Trophoblast cell (in vitro differentiated cells and primary cell): ENCODE results near the gene JAKMIP3.

Experiments used
- DNase-seq, 2 donors: peaks; one replicate each; pipeline ENCODE4 v3.0.0-alpha.2; 2016
- H2AFZ ChIP-seq: 2 replicates; pipeline ENCODE4 v1.6.1; 2013; ENCODE audit warnings: low read length, moderate library complexity, mild to moderate bottlenecking; ENCODE audit not compliant: insufficient read depth, poor library complexity
- H2AK5ac ChIP-seq: 2 replicates; pipeline ENCODE4 v1.6.1; 2013; ENCODE audit warnings: mild to moderate bottlenecking, low read length
- H2BK120ac ChIP-seq: 2 replicates; pipeline ENCODE4 v1.6.1; 2013; ENCODE audit warnings: low read length, mild to moderate bottlenecking, moderate library complexity; ENCODE audit not compliant: insufficient read depth, poor library complexity
- H2BK12ac ChIP-seq: 2 replicates; pipeline ENCODE4 v1.6.1; 2013; ENCODE audit warnings: mild to moderate bottlenecking, low read length, moderate library complexity
- H2BK5ac ChIP-seq: 2 replicates; pipeline ENCODE4 v1.6.1; 2013; ENCODE audit warnings: low read length, low read depth, moderate library complexity, mild to moderate bottlenecking; ENCODE audit not compliant: poor library complexity
- H3K14ac ChIP-seq: 2 replicates; pipeline ENCODE4 v1.6.1; 2013; ENCODE audit warnings: mild to moderate bottlenecking, low read length
- H3K18ac ChIP-seq: 2 replicates; pipeline ENCODE4 v1.6.1; 2013; ENCODE audit warnings: mild to moderate bottlenecking, low read length
- H3K23ac ChIP-seq: 2 replicates; pipeline ENCODE4 v1.6.1; 2013; ENCODE audit warnings: low read length
- H3K27ac ChIP-seq: 2 replicates; pipeline ENCODE4 v1.5.1; 2013; ENCODE audit warnings: low read depth, mild to moderate bottlenecking, inconsistent platforms, low read length, moderate library complexity
- H3K27me3 ChIP-seq: 2 replicates; pipeline ENCODE4 v1.6.1; 2013; ENCODE audit warnings: inconsistent platforms, mild to moderate bottlenecking, low read length, moderate library complexity; ENCODE audit not compliant: insufficient read depth
- H3K36me3 ChIP-seq, 2 experiments: 1 replicate in 1 of 2; 2 replicates in 1 of 2; pipeline ENCODE4 v1.6.1; 2013; ENCODE audit warnings: low read length in 2 of 2, mild to moderate bottlenecking in 2 of 2, moderate library complexity in 1 of 2; ENCODE audit not compliant: insufficient read depth in 2 of 2, control insufficient read depth in 1 of 2
- H3K4ac ChIP-seq: 2 replicates; pipeline ENCODE4 v1.6.1; 2013; ENCODE audit warnings: low read depth, mild to moderate bottlenecking, low read length, moderate library complexity
- H3K4me1 ChIP-seq, 2 experiments: 1 replicate in 1 of 2; 2 replicates in 1 of 2; pipeline ENCODE4 v1.6.1; 2013; ENCODE audit warnings: low read length in 2 of 2, mild to moderate bottlenecking in 2 of 2, moderate library complexity in 1 of 2; ENCODE audit not compliant: insufficient read depth in 2 of 2, control insufficient read depth in 1 of 2
- H3K4me2 ChIP-seq: 2 replicates; pipeline ENCODE4 v1.6.1; 2013; ENCODE audit warnings: inconsistent platforms, mild to moderate bottlenecking, low read length, moderate library complexity
- H3K4me3 ChIP-seq: 2 replicates; pipeline ENCODE4 v1.5.1; 2013; ENCODE audit warnings: mild to moderate bottlenecking, low read depth, low read length, inconsistent platforms
- H3K79me1 ChIP-seq: one replicate; pipeline ENCODE4 v1.6.1; 2013; ENCODE audit warnings: low read length
- H3K79me2 ChIP-seq: 2 replicates; pipeline ENCODE4 v1.6.1; 2013; ENCODE audit warnings: low read length, mild to moderate bottlenecking; ENCODE audit not compliant: control insufficient read depth, insufficient read depth, poor library complexity
- H3K9ac ChIP-seq: 2 replicates; pipeline ENCODE4 v1.6.1; 2013; ENCODE audit warnings: mild to moderate bottlenecking, low read length
- H3K9me3 ChIP-seq: 2 replicates; pipeline ENCODE4 v1.6.1; 2013; ENCODE audit warnings: low read depth, mild to moderate bottlenecking, control low read depth, inconsistent platforms, low read length; ENCODE audit not compliant: insufficient read depth
- H4K12ac ChIP-seq: 2 replicates; pipeline ENCODE4 v1.6.1; 2013; ENCODE audit warnings: low read depth, mild to moderate bottlenecking, low read length, moderate library complexity
- H4K8ac ChIP-seq: 2 replicates; pipeline ENCODE4 v1.6.1; 2013; ENCODE audit warnings: low read depth, mild to moderate bottlenecking, low read length, moderate library complexity
- H4K91ac ChIP-seq: one replicate; pipeline ENCODE4 v1.6.1; 2013; ENCODE audit warnings: low read depth, mild to moderate bottlenecking, low read length, moderate library complexity
- WGBS: extraction: QIAGEN DNeasy Blood & Tissue Kit; methylation state at CpG from one replicate; pipeline ENCODE4 v1.1.7; 2013; ENCODE audit warnings: missing lambda C conversion rate; ENCODE audit not compliant: insufficient read length, insufficient coverage; ENCODE audit errors: extremely low coverage; 5-methylcytosine and 5-hydroxymethylcytosine counted together

Gene JAKMIP3

DNA sequence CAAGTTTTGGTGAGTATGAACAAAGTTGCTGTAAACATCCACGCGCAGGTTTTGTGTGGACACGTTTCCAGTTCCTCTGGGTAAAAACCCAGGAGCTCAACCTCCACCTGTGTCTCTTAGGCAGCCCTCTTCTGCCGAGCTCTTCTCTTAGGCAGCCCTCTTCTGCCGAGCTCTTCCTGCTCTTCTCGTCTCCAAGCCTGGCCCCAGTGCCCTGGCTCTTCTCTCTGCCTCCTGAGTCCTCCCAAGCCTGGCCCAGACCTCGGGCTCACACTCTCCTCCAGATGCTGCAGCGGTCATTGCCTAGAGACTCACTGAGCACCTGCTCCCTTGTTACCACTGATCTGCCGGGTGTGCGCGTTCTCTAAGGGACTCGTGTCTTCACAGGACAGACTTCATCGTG, 45.3 kb upstream of the JAKMIP3 start:
- H2BK5ac ChIP-seq: no peak overlapping the region
- H3K4me3 ChIP-seq: no peak overlapping the region
- no peak overlapping the region for H3K14ac ChIP-seq
- no peaks in the 10 kb centered on the region for H3K79me2 ChIP-seq
- H4K91ac ChIP-seq: no peak overlapping the region
- no peak overlapping the region for H3K18ac ChIP-seq
- DNase-seq: no peak
- H4K8ac ChIP-seq: no peak overlapping the region
- no peak overlapping the region for H3K27ac ChIP-seq
- H3K4ac ChIP-seq: no peak overlapping the region
- H2AFZ ChIP-seq: no peak overlapping the region
- no peak overlapping the region for H2BK120ac ChIP-seq
- no peak overlapping the region for H4K12ac ChIP-seq
- H3K4me2 ChIP-seq: no peak overlapping the region
- H3K23ac ChIP-seq: no peak overlapping the region
- H2AK5ac ChIP-seq: no peak overlapping the region
- H3K9me3 ChIP-seq: no peaks in the 10 kb centered on the region
- H3K27me3 ChIP-seq: no peaks in the 10 kb centered on the region
- H3K79me1 ChIP-seq: no peaks in the 10 kb centered on the region
- H2BK12ac ChIP-seq: no peak overlapping the region
- H3K36me3 ChIP-seq: no peaks in the 10 kb centered on the region
- H3K4me1 ChIP-seq: peaks cover 0 to 4% of the 10 kb centered on the region in 2 experiments
- WGBS: no CpG with 5 or more reads among the region's 13 CpGs
- H3K9ac ChIP-seq: no peak overlapping the region

GRCh38 chr10:132021046-132021445, 44.7 kb upstream of the JAKMIP3 start:
- no peaks in the 10 kb centered on the region for H3K79me2 ChIP-seq
- H3K79me1 ChIP-seq: no peaks in the 10 kb centered on the region
- H3K14ac ChIP-seq: no peak overlapping the region
- no peak overlapping the region for H2AK5ac ChIP-seq
- no peak overlapping the region for H3K23ac ChIP-seq
- H2AFZ ChIP-seq: no peak overlapping the region
- no peak overlapping the region for H3K18ac ChIP-seq
- peaks cover 0 to 2% of the 10 kb centered on the region in 2 experiments for H3K4me1 ChIP-seq
- no peaks in the 10 kb centered on the region for H3K36me3 ChIP-seq
- H2BK12ac ChIP-seq: no peak overlapping the region
- no peak overlapping the region for H4K91ac ChIP-seq
- no peaks in the 10 kb centered on the region for H3K9me3 ChIP-seq
- WGBS: no CpG with 5 or more reads among the region's 24 CpGs
- no peak overlapping the region for H3K27ac ChIP-seq
- no peak overlapping the region for H3K4ac ChIP-seq
- no peak overlapping the region for H2BK5ac ChIP-seq
- no peak for DNase-seq
- H4K8ac ChIP-seq: no peak overlapping the region
- no peaks in the 10 kb centered on the region for H3K27me3 ChIP-seq
- no peak overlapping the region for H2BK120ac ChIP-seq
- no peak overlapping the region for H3K9ac ChIP-seq
- no peak overlapping the region for H3K4me3 ChIP-seq
- H4K12ac ChIP-seq: no peak overlapping the region
- H3K4me2 ChIP-seq: no peak overlapping the region

- WGBS: no CpG with 5 or more reads among the region's 16 CpGs
- H2BK12ac ChIP-seq: no peak overlapping the region
- H3K18ac ChIP-seq: no peak overlapping the region
- no peaks in the 10 kb centered on the region for H3K79me1 ChIP-seq
- no peak overlapping the region for H3K23ac ChIP-seq
- H3K9me3 ChIP-seq: no peaks in the 10 kb centered on the region
- H4K8ac ChIP-seq: no peak overlapping the region
- H3K27ac ChIP-seq: no peak overlapping the region
- H4K12ac ChIP-seq: no peak overlapping the region
- no peak overlapping the region for H2AFZ ChIP-seq
- H3K36me3 ChIP-seq: no peaks in the 10 kb centered on the region
- no peak for DNase-seq
- no peak overlapping the region for H3K9ac ChIP-seq
- H3K4me2 ChIP-seq: no peak overlapping the region
- H2BK5ac ChIP-seq: no peak overlapping the region
- no peaks in the 10 kb centered on the region for H3K4me1 ChIP-seq
- no peak overlapping the region for H3K4ac ChIP-seq
- H2AK5ac ChIP-seq: no peak overlapping the region
- H3K79me2 ChIP-seq: no peaks in the 10 kb centered on the region
- H3K27me3 ChIP-seq: no peaks in the 10 kb centered on the region
- no peak overlapping the region for H3K4me3 ChIP-seq
- no peak overlapping the region for H3K14ac ChIP-seq
- H2BK120ac ChIP-seq: no peak overlapping the region
- no peak overlapping the region for H4K91ac ChIP-seq
These were observed 44.1 kb upstream of the JAKMIP3 start for GRCh38 chr10:132021504-132022143.

- DNase-seq: no peak
- H2AFZ ChIP-seq: no peak overlapping the region
- H2AK5ac ChIP-seq: no peak overlapping the region
- H2BK12ac ChIP-seq: no peak overlapping the region
- H4K12ac ChIP-seq: no peak overlapping the region
- H3K9ac ChIP-seq: no peak overlapping the region
- no peak overlapping the region for H3K23ac ChIP-seq
- no peak overlapping the region for H3K18ac ChIP-seq
- H2BK120ac ChIP-seq: no peak overlapping the region
- H3K14ac ChIP-seq: no peak overlapping the region
- H3K9me3 ChIP-seq: no peaks in the 10 kb centered on the region
- no peak overlapping the region for H3K27ac ChIP-seq
- no peak overlapping the region for H4K91ac ChIP-seq
- H4K8ac ChIP-seq: no peak overlapping the region
- WGBS: no CpG with 5 or more reads among the region's 18 CpGs
- H3K4ac ChIP-seq: no peak overlapping the region
- H3K36me3 ChIP-seq: no peaks in the 10 kb centered on the region
- no peak overlapping the region for H2BK5ac ChIP-seq
- no peaks in the 10 kb centered on the region for H3K79me1 ChIP-seq
- no peak overlapping the region for H3K4me3 ChIP-seq
- H3K27me3 ChIP-seq: no peaks in the 10 kb centered on the region
- H3K79me2 ChIP-seq: no peaks in the 10 kb centered on the region
- H3K4me2 ChIP-seq: no peak overlapping the region
- H3K4me1 ChIP-seq: no peaks in the 10 kb centered on the region
These were observed 43.5 kb upstream of the JAKMIP3 start for GRCh38 chr10:132022241-132022640.
